Skeletal muscle satellite cell (primary cell): ENCODE results near the gene ADD1.
A peak's percentile ranks its signal among the peaks of the same experiment; 100 is the strongest.

Experiments used
- H3K27me3 ChIP-seq: 2 replicates; pipeline ENCODE4 v1.7.0; 2013; ENCODE audit warnings: low read length; ENCODE audit not compliant: control insufficient read depth, insufficient read depth
- H3K36me3 ChIP-seq: 2 replicates; pipeline ENCODE4 v1.7.0; 2013; ENCODE audit warnings: mild to moderate bottlenecking, control low read depth, low read length; ENCODE audit not compliant: insufficient read depth
- H3K4me1 ChIP-seq: 2 replicates; pipeline ENCODE4 v1.7.0; 2013; ENCODE audit warnings: low read length; ENCODE audit not compliant: control insufficient read depth, insufficient read depth
- H3K4me2 ChIP-seq: 2 replicates; pipeline ENCODE4 v1.7.0; 2013; ENCODE audit warnings: mild to moderate bottlenecking, low read length
- H3K4me3 ChIP-seq: 2 replicates; pipeline ENCODE4 v1.7.0; 2013; ENCODE audit warnings: low read length
- H3K9ac ChIP-seq: 2 replicates; pipeline ENCODE4 v1.7.0; 2013; ENCODE audit warnings: mild to moderate bottlenecking, low read depth, low read length, moderate library complexity
- H3K9me3 ChIP-seq: replicated peaks from 2 replicates; pipeline ENCODE4 v1.7.0; 2013; ENCODE audit warnings: mild to moderate bottlenecking, control low read depth, low read length

Gene ADD1

DNA sequence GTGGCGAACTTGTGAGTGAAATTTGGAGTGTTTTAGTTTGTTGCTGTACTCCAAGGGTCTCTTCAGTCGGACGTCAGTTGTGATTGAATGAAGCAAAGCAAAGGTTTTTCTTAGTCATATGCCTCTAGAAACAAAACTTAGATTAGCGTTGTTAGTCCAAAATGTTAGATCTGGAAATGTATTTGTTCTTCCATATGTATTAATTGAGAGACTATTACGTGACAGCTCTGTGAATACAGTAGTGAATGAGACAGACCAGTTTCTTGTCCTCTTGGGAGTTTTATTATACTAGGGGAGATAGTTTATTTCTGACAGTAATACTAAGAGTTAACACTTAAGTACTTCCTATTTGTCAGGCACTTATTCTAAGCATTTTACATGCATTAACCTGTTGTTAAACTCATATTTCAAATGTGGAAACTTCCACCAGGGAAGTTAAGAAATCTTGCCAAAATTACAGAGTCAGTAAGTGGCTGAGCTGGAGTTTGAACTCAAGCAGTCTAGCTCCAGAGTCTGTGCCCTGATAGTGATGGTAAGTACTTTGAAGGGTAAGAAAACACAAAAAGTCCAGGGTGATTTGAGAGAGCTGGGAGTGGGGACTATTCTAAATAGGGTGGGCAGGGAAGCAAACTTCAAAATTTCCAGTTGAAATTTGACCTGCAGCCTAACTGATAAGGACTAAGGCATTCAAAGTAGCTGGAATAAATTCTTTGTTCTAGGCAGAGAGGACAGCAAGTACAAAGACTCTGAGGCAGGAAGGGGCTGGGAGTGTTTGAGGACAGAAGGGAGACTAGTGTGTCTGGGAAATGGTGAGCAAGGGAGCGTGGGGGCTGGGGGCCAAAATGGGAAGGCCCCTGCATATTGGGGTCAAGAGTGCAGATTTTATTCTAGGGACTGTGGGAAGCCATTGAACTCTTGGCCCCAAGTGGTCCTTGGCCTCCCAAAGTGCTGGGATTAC lies 17.0 kb downstream of the ADD1 start:
- H3K4me3 ChIP-seq, result no peak overlapping the region
- H3K9me3 ChIP-seq, result no peaks in the 10 kb centered on the region
- no peaks in the 10 kb centered on the region for H3K36me3 ChIP-seq
- no peak overlapping the region for H3K9ac ChIP-seq
- H3K27me3 ChIP-seq, result no peaks in the 10 kb centered on the region
- peaks cover 33% of the 10 kb centered on the region for H3K4me1 ChIP-seq
- peak overlapping the region; percentile 4 for H3K4me2 ChIP-seq

DNA sequence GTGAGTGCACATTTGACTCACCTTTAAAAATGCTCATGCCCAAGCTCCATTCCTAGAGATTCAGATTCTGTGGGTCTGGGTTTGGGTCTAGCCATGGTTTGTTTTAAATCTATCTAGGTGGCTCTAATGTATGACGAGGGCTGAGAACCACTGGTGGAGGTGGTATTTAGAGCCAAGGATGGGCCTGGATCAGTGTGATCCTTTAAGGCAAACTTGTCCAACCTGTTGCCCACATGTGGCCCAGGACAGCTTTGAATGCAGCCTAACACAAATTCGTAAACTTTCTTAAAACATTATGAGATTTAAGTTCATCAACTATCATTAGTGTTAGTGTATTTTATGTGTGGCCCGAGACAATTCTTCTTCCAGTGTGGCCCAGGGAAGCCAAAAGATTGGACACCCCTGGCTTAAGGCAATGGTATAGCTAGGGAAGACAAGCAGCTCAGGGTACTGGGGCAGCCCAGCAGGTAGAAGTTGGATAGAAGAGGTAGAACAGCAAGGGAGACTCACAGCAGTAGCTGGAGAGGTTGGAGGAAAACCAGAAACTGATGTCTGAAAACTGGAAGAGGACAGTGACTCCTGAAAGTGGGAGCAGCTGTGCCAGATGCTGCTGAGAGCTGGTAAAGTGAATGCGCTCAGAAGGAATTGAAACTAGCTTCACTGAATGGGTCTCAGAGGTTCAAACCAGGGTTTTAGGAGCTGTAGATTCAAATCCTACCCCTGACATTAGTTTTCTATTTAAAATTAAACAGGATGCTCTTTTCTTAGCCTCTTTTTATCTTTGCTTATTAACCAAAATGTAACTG lies 18.2 kb downstream of the ADD1 start:
- Histone ChIP-seq H3K4me2 (no peak overlapping the region), H3K36me3 (no peaks in the 10 kb centered on the region), H3K9ac (no peak overlapping the region), H3K9me3 (no peaks in the 10 kb centered on the region), H3K27me3 (no peaks in the 10 kb centered on the region), H3K4me1 (peaks cover 36% of the 10 kb centered on the region), H3K4me3 (no peak overlapping the region)

DNA sequence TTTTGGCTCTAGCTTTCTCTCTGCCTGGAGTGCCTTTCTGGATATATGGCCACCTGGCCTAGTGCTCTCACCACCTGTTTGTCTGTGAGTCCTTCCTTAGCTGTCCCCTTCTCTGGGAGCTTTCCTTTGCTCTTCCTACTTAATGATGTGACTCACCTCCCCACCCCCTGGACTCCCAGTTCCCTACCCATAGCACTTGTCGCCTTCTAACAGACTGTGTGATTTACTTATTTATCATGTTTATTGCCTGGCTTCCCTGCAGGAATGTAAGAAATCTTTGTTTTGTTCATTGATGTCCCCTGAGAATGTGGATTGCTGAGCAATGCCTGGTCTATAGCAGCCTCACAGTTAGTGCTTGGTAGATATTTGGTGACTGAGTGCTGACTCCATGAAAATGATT lies 18.9 kb downstream of the ADD1 start:
- Histone ChIP-seq H3K9ac (no peak overlapping the region), H3K4me1 (peaks cover 43% of the 10 kb centered on the region), H3K36me3 (no peaks in the 10 kb centered on the region)

DNA sequence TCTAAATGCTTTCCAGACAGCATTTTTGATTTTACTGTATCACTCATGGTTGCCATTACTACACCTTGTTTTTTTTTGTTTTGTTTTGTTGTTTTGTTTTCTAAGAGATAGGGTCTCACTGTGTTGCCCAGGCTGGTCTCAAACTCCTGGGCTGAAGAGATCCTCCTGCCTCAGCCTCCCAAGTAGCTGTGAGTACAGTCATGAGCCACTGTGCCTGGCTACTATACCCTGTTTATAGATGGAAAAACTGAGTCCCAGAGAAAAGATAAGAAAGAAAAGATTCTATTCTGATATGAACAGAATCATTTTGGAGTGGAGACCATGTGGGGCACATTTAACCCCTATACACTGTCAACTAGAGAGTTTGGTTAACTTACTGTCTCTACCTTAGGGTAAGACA lies 20.0 kb downstream of the ADD1 start:
- Histone ChIP-seq H3K9me3 (no peaks in the 10 kb centered on the region), H3K36me3 (no peaks in the 10 kb centered on the region), H3K9ac (no peak overlapping the region)

More for the DNA sequence above, 18.9 kb downstream of the ADD1 start:
- no peaks in the 10 kb centered on the region for H3K9me3 ChIP-seq
- no peaks in the 10 kb centered on the region for H3K27me3 ChIP-seq
- H3K4me3 ChIP-seq, result no peak overlapping the region
- H3K4me2 ChIP-seq, result peak overlapping the region; percentile 0

DNA sequence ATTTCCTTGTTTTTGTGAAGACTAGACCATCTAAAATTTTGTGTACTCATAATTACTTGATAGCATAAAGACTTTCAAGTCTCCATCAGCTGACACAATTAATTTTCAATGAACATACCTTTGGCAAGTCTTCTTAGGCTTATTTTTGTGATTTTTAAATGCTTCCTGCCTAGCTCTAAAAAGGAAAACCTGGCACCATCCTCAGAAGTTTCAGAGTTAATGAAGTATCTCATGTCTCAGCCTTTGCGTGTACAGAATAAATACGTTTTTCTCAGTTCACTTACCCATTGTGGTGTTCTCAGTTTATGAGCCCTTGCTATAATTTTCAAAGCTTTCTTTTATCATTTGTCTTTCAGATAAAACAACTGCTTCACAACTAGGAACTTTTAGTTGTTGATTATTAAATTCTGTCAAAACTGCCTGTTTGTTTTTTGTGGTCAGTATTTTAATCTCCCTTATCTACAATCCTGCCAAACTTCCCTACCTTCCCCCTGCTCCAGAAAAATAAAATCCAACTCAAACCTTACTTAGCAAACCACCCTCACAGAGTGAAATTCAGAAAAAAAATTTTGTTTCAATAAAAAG lies 21.6 kb downstream of the ADD1 start:
- Histone ChIP-seq H3K9ac (no peak overlapping the region), H3K9me3 (no peaks in the 10 kb centered on the region), H3K4me3 (no peak overlapping the region), H3K27me3 (no peaks in the 10 kb centered on the region), H3K4me1 (peaks cover 53% of the 10 kb centered on the region), H3K36me3 (no peaks in the 10 kb centered on the region), H3K4me2 (no peak overlapping the region)

More for the DNA sequence above, 20.0 kb downstream of the ADD1 start:
- no peaks in the 10 kb centered on the region for H3K27me3 ChIP-seq
- peaks cover 47% of the 10 kb centered on the region for H3K4me1 ChIP-seq
- no peak overlapping the region for H3K4me3 ChIP-seq
- no peak overlapping the region for H3K4me2 ChIP-seq

DNA sequence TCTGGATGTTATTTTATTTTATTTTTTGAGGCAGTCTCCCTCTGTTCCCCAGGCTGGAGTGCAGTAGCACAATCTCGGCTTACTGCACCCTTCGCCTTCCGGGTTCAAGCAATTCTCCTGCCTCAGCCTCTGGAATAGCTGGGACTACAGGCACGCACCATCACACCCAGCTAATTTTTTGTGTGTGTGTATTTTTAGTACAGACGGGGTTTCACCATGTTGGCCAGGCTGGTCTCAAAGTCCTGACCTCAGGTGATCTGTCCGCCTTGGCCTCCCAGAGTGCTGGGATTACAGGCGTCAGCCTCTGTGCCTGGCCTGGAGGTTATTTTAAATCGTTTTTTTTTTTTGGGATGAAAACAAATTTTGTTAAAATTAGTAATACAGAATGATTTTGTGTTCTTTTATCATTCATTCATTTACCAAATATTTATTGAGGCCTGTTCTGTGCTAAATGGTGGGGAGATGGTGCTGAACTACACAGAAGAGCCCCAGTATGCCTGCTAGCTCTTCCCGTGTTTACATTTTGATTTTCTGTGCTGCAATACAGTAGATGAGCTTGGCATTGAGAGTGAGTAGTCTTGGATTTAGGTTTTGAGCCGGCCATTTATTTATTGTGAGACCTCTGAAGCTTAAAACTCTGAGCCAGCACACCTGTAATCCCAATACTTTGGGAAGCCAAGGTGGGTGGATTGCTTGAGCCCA lies 22.7 kb downstream of the ADD1 start:
- Histone ChIP-seq H3K4me3 (no peak overlapping the region), H3K4me1 (peaks cover 45% of the 10 kb centered on the region), H3K9me3 (no peaks in the 10 kb centered on the region), H3K9ac (no peak overlapping the region), H3K4me2 (no peak overlapping the region), H3K36me3 (no peaks in the 10 kb centered on the region), H3K27me3 (no peaks in the 10 kb centered on the region)

DNA sequence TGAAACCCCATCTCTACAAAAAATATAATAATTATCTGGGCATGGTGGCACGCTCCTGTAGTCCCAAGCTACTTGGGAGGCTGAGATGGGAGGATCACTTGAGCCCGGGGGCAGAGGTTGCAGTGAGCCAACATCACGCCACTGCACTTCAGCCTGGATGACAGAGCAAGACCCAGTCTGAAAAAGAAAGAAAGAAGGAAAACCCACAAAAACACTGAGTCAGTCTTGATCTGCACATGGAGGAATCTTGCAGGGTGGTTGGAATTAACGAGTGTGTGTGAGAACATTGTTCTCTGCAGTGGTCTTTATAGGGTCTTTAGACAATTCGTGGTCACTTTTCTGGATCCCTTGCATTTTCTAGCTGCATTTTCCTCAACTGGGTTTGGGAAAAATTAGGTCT lies 23.2 kb downstream of the ADD1 start:
- Histone ChIP-seq H3K4me3 (no peak overlapping the region), H3K4me1 (peaks cover 50% of the 10 kb centered on the region), H3K4me2 (peak overlapping the region; percentile 70), H3K27me3 (no peaks in the 10 kb centered on the region), H3K36me3 (no peaks in the 10 kb centered on the region), H3K9me3 (no peaks in the 10 kb centered on the region), H3K9ac (no peak overlapping the region)

DNA sequence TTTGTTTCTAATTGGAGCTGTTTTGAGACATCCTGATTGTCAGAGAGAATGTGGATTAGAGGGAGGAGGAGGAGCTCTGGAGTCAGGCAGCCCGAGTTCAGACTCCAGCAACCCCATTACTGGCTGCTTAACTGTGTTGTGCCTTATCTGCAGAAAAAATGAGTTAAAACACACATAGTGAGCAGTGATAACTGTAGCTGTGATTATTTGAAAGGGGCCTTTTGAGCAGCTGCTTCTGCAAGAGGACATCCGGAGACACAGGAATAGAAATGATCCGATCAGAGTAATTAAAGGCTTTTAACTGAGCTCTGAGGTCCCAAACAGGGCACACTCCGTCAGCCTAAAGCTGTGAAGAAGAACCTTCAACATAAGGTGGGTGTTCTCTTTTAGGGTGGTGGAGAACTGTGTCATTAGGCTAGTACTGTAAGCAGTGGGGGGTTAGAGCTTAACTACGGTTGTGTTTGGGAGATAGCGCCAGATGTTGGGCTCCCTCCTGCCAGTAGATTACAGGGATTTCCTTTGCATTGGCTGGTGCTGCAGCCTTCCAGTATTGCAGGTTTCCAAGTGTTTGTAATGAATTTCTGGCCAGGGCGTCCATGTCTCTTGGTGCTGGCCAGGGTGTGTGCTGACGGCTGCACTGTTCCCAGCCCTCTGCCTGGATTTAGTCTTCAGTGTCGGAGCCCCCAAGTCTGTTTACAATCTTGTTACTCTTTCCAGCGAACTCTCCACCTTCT lies 24.3 kb downstream of the ADD1 start:
- H3K4me3 ChIP-seq, result peak overlapping the region; percentile 15

DNA sequence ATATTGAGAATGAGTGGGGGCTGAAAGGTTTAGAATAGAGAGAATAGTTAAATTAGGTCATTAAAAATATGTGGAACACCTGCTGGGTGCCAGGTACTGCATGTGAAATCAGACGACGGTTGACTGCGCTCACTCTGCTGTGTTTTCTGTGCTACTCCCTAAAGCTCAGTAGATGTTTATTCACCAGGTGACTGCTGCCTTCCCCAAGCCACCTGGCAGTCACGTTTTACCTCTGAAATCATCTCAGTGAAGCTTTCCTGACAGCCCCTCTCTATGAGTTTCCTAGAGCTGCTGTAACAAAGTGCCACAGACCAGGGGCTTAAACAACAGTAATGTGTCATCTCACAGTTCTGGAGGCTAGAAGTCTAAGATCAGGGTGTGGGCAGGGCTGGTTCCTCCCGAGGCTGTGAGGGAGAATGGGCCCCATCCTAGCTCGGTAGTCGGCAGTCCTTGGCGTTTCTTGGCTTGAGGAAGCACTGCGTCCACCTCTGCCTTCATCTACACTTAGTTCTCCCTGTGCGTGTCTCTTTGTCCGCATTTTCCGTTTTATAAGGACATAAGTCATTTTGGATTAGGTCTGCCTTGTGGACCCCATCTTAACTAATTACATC lies 25.3 kb downstream of the ADD1 start:
- peak overlapping the region; percentile 15 for H3K4me3 ChIP-seq

More for the DNA sequence above, 24.3 kb downstream of the ADD1 start:
- no peaks in the 10 kb centered on the region for H3K27me3 ChIP-seq
- H3K9ac ChIP-seq, result peak overlapping the region; percentile 18
- peak overlapping the region; percentile 70 for H3K4me2 ChIP-seq
- peaks cover 46% of the 10 kb centered on the region for H3K4me1 ChIP-seq
- H3K9me3 ChIP-seq, result no peaks in the 10 kb centered on the region
- H3K36me3 ChIP-seq, result no peaks in the 10 kb centered on the region

DNA sequence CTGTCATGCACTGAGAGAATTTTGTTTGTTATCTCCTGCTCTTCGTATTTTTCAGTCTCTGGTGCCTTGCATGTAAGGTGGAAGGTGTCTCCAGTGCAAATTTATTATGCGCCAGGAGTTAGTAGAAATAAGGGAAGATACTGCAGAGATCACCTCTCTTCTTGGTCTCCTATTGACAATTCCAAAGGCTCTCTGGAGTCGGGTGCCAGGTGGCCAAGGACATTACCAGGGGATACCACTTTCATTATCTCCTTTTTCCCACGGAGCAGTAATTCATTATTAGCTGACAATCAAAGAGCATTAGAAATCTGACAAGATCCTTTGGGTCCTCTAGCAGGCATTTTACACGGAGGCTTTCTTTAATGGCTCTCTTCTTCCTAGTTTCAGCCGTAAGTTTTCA lies 26.0 kb downstream of the ADD1 start:
- H3K27me3 ChIP-seq, result no peaks in the 10 kb centered on the region
- H3K36me3 ChIP-seq, result no peaks in the 10 kb centered on the region
- H3K9ac ChIP-seq, result no peak overlapping the region
- H3K4me1 ChIP-seq, result peaks cover 46% of the 10 kb centered on the region
- no peaks in the 10 kb centered on the region for H3K9me3 ChIP-seq
- no peak overlapping the region for H3K4me2 ChIP-seq
- no peak overlapping the region for H3K4me3 ChIP-seq

More for the DNA sequence above, 25.3 kb downstream of the ADD1 start:
- peaks cover 46% of the 10 kb centered on the region for H3K4me1 ChIP-seq
- no peak overlapping the region for H3K9ac ChIP-seq
- H3K36me3 ChIP-seq, result no peaks in the 10 kb centered on the region
- H3K9me3 ChIP-seq, result no peaks in the 10 kb centered on the region
- H3K4me2 ChIP-seq, result peak overlapping the region; percentile 70
- H3K27me3 ChIP-seq, result no peaks in the 10 kb centered on the region
